ENCODE results near the gene GRIA1.

DNA sequence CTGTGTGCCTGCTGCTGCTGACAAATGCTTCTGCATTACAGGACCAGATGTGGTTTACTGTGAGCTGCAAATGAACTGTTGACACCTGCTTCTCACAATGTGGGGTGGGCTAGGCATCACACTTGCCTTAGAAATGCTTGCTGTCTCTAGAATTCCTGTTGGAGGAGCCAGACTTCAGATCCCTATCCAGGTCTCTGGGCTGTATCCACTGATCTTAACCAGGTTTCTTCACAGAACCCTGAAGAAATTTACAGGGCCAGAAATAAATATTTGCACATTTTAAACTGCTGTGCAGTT is 292.8 kb downstream of the GRIA1 start:
- no peak for TF ChIP-seq POLR2A (IDR thresholded peaks at IDR 0.05; ENCODE audit: low read length)
- TF ChIP-seq GATA1 (IDR thresholded peaks at IDR 0.05; ENCODE audit: low read depth, low read length): no peak

Measured in erythroblast (primary cell).